GM18870 (cell line): ENCODE data around the gene SLC22A3.
"Not testable (repeated sequence)": the region's sequence is repeated elsewhere in the genome, so short reads cannot be mapped to it uniquely, and the experiment has no call there.

Source experiments
- ATAC-seq: cut with Tn5 transposase; IDR thresholded peaks from one replicate; pipeline ENCODE4 v1.9.1; 2021; ENCODE audit warnings: moderate library complexity; ENCODE audit not compliant: unreplicated experiment

The SLC22A3 gene

GRCh38 chr6:160368670-160369069 lies 20.5 kb downstream of the SLC22A3 start:
- ATAC-seq, result no peak

GRCh38 chr6:160373601-160374000 lies 25.4 kb downstream of the SLC22A3 start:
- ATAC-seq, result not testable (repeated sequence)

GRCh38 chr6:160374836-160375560 lies 26.8 kb downstream of the SLC22A3 start:
- ATAC-seq, result no peak

DNA sequence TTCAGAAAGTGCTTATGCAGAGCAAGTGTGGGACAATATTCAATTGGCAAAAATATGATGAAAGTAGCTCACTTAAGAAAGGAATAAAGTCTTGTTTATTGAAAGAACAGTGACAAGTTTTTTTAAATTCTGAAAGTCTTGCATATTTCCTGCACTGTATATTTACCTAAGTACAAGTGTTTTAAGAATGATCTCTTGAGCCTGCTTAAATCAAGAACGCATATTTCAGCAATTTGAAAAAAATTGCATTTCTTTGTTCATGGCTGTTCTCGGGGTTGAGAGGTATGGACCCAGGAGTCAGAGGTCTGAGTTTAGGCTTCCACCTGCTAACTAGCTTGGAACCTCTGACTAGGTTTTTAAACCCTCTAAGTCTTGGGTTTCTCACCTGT lies 27.4 kb downstream of the SLC22A3 start:
- ATAC-seq, result no peak

DNA sequence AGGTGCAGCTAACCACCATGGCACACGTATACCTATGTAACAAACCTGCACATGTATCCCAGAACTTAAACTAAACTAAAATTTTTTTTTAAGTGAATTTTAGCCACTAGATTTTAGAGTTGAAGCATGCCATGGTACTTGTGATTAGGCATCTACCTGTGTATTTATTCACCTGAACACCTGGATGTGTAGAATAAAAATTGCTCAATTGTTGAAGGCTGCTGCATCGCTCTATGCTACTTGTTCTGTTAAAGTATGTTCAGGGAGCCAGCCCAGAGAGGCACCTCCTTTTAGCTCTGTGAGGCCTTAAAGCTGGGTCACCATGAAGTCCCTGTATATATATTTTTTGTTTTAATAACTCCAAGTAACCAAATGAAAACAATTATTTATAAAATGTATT lies 28.3 kb downstream of the SLC22A3 start:
- no peak for ATAC-seq

DNA sequence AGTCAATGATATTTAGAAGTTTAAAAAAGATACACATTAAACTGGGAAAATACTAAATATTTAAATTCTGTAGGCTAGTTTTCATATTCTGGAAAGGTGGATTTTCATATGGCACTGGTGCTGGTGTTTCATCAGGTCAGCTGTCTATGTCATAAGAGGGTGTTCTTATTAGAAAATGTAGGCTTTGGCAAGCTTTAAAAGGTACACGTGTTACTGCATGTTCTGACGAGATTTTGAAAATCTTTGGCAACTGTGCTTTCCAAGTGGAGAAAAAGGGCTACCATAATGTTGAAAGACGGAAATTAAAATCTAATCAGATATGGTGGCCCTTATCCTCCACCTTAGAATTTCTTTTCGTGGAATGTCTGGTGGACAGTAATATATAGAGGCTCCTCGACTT lies 30.0 kb downstream of the SLC22A3 start:
- ATAC-seq, result no peak

DNA sequence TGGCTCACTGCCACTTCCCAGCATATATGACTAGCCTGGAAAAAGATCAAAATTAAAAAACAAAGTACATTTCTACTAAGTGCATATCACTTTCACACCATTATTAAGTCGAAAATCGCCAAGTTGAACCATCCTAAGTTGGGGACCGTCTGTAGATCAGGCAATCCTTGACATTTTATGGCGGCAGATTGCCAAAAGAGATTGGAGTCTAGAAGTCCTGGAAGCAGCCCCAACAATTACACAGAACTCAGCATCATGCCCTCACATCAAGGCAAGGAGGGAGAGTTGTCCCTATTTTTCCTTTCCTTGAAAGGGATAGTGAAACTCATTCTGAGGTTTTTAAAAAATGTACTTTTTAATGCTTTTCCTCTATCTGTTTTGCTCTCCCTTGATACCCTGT lies 30.7 kb downstream of the SLC22A3 start:
- ATAC-seq, result no peak

GRCh38 chr6:160379466-160379865 lies 31.3 kb downstream of the SLC22A3 start:
- no peak for ATAC-seq

DNA sequence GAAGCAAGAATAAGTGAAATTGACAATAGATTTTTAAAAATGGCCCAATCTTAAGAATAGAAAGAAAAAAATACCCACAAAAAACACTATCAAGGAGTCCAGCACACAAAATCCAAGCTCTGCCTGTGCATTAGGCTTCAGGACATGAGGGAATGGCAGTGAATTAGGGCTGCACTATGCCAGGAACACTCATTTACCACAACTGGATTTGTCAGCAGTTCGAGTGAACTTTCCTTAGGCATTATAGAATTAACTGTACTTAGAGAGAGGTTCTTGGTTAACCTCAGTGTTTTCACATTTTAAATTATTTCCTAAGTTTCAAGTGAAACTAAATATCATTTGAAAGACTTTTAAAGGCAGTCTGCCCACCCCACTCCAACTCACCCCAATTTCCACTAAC lies 34.8 kb downstream of the SLC22A3 start:
- no peak for ATAC-seq

- ATAC-seq, result no peak
Measured at GRCh38 chr6:160386869-160387530, 38.8 kb downstream of the SLC22A3 start.

DNA sequence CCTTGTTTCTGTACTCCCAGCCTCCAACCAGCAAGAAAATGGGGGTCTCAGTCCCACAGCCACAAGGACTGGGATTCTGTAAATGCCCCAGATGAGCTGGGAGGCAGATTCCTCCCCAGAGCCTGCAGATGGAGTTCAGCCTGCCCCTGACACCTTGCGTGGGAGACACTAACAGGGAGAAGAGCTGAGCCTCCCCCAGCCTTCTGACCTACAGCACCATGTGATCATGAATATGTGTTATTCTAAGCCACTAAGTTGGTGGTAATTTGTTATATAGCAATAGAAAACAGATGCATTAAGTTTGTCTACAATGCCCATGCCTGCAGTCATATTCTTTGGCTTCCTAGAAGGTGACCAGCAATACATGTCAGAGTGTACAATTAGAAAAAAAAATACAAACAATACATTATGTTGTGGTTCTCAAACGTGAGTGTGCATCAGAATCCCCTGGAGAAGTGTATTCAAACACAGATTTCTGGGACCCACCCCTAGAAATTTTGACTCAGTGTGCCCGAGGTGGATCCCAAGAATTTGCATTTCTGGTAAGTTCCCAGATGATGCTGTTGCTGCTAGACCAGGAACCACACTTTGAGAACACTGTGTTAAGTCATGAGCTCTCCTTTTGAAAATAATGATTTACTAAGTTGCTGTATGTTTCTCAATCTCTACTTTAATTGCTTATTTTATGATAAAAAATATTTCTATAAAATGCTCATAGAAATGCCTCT lies 39.9 kb downstream of the SLC22A3 start:
- ATAC-seq, result no peak

DNA sequence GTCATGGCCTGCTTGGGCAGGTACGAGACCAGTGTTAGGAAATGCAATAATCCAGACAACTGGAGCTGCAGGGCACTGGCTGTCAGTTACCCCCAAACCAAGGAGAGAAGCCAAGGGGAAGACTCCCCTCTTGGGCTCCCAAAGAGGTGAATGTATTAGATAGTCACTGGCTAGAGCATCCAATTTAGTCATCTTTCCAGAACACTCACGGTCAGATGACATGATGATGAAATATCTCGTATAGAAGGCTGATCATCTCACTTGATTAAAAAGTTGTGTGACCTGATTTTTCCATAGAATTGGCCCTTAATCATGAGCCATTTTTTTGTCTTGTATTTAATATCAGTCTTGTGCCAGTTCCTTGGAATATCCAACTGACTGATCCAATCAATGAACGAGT lies 40.7 kb downstream of the SLC22A3 start:
- ATAC-seq, result no peak

DNA sequence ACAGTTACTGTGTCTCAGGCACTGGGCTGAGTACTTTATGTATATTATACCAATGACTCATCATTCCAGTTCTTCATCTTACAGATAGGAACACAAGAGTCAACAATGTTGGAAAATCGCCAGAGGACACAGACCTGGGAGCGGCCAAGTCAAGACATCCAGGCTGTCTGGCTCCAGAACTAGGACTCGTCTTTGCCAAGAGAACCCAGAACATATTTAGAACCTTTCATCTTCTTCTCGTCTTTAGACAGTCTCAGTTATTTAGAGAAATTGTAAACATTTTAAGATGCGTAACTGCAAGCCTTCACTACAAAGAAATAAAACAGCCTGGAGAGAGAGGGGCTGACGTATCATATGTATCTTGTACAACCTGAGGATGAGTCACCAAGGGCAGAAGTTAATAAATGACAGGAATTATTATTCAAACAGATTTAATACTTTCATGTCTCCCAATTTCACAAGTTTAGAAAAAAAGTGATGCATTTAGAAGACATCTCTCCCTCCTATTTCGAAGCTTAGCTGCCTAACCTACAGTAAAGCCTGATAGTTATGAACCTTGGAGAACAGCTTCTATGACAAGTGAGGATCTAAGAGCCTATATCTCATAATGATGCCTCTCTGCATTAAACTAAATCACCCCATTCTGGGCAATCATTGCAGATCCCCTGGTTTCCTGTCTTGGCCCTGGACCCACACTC lies 43.4 kb downstream of the SLC22A3 start:
- ATAC-seq, result no peak

DNA sequence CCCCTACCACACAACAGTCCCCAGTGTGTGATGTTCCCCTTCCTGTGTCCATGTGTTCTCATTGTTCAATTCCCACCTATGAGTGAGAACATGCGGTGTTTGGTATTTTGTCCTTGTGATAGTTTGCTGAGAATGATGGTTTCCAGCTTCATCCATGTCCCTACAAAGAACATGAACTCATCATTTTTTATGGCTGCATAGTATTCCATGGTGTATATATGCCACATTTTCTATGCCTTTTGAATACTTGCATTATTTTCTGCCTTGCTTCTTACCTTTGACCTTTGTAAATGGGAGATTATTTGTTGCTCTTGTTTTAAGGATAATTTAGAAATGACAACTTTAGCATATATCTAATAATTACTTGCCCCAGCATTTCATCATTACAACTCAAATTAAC lies 45.3 kb downstream of the SLC22A3 start:
- not testable (repeated sequence) for ATAC-seq

DNA sequence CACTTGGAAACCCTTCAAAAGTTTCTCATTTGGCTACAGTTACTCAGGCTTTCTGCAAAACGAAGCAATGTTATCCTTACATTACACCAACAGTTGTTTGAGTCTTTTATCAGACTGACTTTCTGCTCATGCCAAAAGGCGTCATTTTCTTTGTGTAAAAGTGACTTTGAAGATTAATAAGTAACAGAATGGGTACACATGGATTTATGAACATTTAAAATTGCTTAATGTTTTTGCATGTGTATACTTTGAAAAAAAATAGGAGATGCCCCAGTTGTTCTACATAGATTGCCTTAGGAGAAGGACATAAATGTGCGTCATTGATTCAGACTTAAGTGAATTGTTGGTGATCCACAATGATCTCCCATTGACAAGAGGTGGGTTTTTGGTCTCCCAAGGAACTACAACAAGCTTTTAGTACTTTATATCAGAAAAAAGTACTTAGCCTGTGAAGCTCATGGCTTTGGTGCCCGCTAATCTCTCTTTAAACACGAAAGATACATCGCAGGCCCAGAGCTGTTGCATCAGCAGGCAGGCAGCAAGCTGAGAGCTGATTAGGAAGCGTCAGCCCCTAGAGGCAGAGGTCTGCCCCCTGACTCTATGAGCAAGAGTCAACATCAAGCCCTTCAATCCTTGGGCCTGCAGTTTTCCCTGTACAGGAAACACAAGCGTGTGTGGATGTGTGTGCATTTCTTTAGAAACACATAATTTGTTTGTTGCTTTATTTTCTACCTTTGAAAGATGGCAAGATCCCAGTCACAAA lies 45.9 kb downstream of the SLC22A3 start:
- ATAC-seq, result no peak

- no peak for ATAC-seq
Measured at GRCh38 chr6:160394654-160395035, 46.5 kb downstream of the SLC22A3 start.

DNA sequence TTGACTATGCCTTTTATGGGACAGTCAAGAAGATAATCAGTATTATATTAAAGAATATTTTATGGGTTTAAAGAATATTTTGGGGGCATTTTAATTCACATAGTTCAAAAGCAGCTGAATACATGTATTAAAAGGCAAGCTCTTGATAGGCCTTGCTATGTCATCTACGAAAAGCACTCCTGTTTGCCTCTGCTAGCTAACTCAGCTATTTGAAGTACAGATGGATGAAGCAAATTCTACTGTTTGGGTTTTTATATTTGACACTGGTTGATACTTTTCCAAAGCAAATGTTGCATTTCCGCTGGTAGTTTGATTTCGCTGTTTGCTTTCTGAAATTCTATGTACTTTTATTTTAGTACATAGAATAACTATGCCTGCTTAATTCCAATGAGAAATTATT lies 47.0 kb downstream of the SLC22A3 start:
- no peak for ATAC-seq

- no peak for ATAC-seq
Measured at GRCh38 chr6:160396292-160396691, 48.1 kb downstream of the SLC22A3 start.

DNA sequence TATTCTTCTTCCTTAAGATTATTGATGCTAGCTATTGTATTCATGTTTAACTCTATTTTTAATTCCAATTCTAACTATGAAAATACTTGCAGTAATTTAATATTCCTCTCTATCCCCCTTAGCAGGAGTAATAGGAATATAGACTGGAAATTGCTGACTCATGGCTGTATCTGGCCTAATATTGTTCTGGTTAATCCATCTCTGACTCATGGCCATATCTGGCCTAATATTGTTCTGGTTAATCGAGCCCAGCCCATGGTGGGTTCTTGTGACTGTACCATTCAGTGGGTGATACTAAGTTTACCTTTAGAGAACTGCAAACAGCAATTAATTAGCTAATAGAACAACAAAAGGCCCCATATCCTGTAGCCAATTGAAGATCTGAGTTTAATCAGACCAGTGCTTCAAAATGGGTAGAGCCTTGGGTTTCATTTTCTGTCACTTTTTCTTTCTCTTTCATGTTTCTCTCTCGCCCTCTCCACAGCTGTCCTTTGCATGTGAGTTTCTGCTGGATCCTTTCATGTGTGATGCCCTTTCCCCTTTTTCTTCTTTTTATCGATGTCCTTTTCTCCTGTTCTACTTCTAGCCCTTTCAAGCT lies 50.6 kb downstream of the SLC22A3 start:
- ATAC-seq, result peak; percentile 99

DNA sequence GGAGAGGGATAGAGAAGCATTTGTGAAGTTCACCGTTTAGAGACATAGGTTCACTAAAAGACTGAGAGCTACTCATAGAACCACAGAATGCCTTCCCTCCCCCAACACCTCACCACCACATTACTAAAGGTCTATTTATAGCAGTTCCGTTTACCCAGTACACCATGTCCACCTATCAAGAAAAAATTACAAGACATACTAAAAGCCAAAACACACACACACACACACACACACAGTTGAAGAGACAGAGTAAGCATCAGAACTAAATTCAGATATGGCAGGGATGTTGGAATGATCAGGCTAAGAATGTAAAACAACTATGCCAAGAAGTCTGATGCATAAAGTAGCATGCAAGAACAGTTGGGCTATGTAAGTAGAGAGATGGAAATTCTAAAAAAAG lies 52.3 kb downstream of the SLC22A3 start:
- ATAC-seq, result no peak
